HepG2 (cell line): Measurements from ENCODE around the gene TECPR1. TPM values are rescaled to one million over a fixed set of nuclear protein-coding genes. Genes with fewer than 3 reads are reported as not detected.

Source experiments
- AHDC1 ChIP-seq: sonication (generic); formaldehyde crosslinking; IDR thresholded peaks from 2 replicates; pipeline ENCODE4 v1.5.1; 2020; ENCODE audit warnings: mild to moderate bottlenecking, missing genetic modification reagents, borderline replicate concordance
- ARNT2 ChIP-seq: sonication (generic); formaldehyde crosslinking; IDR thresholded peaks from 2 replicates; pipeline ENCODE4 v1.8.0; 2022; ENCODE audit warnings: mild to moderate bottlenecking, low read depth, missing genetic modification reagents, moderate library complexity
- CEBPZ ChIP-seq: IDR thresholded peaks from 2 replicates; pipeline ENCODE4 v1.6.1; 2012; ENCODE audit warnings: low read length, improper control_type of control experiment
- FIP1L1 ChIP-seq: fragments of 200-400 bp; formaldehyde crosslinking; IDR thresholded peaks from 2 replicates; pipeline ENCODE4 v1.6.1; 2018; ENCODE audit warnings: low read depth, mild to moderate bottlenecking, low read length, moderate library complexity, borderline replicate concordance; ENCODE audit not compliant: insufficient read depth
- HOXA7 ChIP-seq: sonication (generic); formaldehyde crosslinking; IDR thresholded peaks from 2 replicates; pipeline ENCODE4 v1.8.1; 2022; ENCODE audit warnings: mild to moderate bottlenecking, missing genetic modification reagents, moderate library complexity
- MAFG ChIP-seq: sonication (generic); formaldehyde crosslinking; IDR thresholded peaks from 2 replicates; pipeline ENCODE4 v1.5.1; 2020; ENCODE audit warnings: mild to moderate bottlenecking, missing genetic modification reagents
- POLR2A ChIP-seq, 2 experiments: IDR thresholded peaks; 2 replicates each; pipeline ENCODE4 v1.6.1; 2011; ENCODE audit warnings: low read depth in 2 of 2, low read length in 2 of 2, mild to moderate bottlenecking in 1 of 2, moderate library complexity in 1 of 2; ENCODE audit not compliant: insufficient read depth in 1 of 2
- REXO4 ChIP-seq: sonication (generic); formaldehyde crosslinking; IDR thresholded peaks from 2 replicates; pipeline ENCODE4 v1.8.0; 2022; ENCODE audit warnings: missing genetic modification reagents, mild to moderate bottlenecking, borderline replicate concordance
- SIX1 ChIP-seq: sonication (generic); formaldehyde crosslinking; IDR thresholded peaks from 2 replicates; pipeline ENCODE4 v1.4.0; 2020; ENCODE audit warnings: missing genetic modification reagents, borderline replicate concordance
- TBX2 ChIP-seq: sonication (generic); formaldehyde crosslinking; IDR thresholded peaks from 2 replicates; pipeline ENCODE4 v1.5.0; 2020; ENCODE audit warnings: missing genetic modification reagents, mild to moderate bottlenecking, borderline replicate concordance
- ZBED4 ChIP-seq: sonication (generic); formaldehyde crosslinking; IDR thresholded peaks from 2 replicates; pipeline ENCODE4 v1.4.0; 2020; ENCODE audit warnings: missing genetic modification reagents, borderline replicate concordance
- ZFP1 ChIP-seq: IDR thresholded peaks from 2 replicates; pipeline ENCODE4 v1.6.1; 2016
- ZNF24 ChIP-seq: fragments of 450-650 bp; IDR thresholded peaks from 2 replicates; pipeline ENCODE4 v1.6.1; 2017; ENCODE audit warnings: antibody characterized with exemption, mild to moderate bottlenecking
- ZNF644 ChIP-seq: IDR thresholded peaks from 2 replicates; pipeline ENCODE4 v1.6.1; 2016; ENCODE audit warnings: low read depth
- ZSCAN25 ChIP-seq: sonication (generic); formaldehyde crosslinking; IDR thresholded peaks from 2 replicates; pipeline ENCODE4 v1.8.0; 2022; ENCODE audit warnings: mild to moderate bottlenecking, missing genetic modification reagents
- polyA plus RNA-seq, 8 experiments: library from polyadenylated mRNA; depleted of rRNA in 3 of 8; stranded (reverse) in 7 of 8; unstranded in 1 of 8; fragments of >200 nt; fragmentation: Illumina TruSeq in 4 of 8; extraction: Trizol in 4 of 8; gene quantifications; 2 replicates each; pipeline versions ENCODE4 v1.2.1 to v1.2.3, GENCODE V29; 2011 to 2016; ENCODE audit warnings: low read depth in 4 of 8, missing spikeins in 1 of 8, mixed read lengths in 1 of 8; ENCODE audit not compliant: insufficient read depth in 1 of 8
- total RNA-seq, 5 experiments: library from RNA; depleted of rRNA; stranded (reverse); fragments of >200 nt; fragmentation: Illumina TruSeq; extraction: Trizol; gene quantifications; 2 replicates each; pipeline ENCODE4 v1.2.3, GENCODE V29; 2016; ENCODE audit warnings: low read depth in 1 of 5

TECPR1 gene
- total and polyA plus RNA-seq, 2 of the 13 experiments (the other 11 are each of a cell fraction or from before 2014, with no cell fraction given), result 2.3 to 6.3 TPM

GRCh38 chr7:98300595-98301372, 48.8 kb upstream of the TECPR1 start (continued):
- TF ChIP-seq CEBPZ (no peak), ZFP1 (CRISPR knock-in tag) (0 out of 2 replicates have a peak, but pooled peaks have one; percentile 66), ZNF24 (no peak), REXO4 (no peak), HOXA7 (CRISPR knock-in tag) (no peak), ZNF644 (CRISPR knock-in tag) (no peak), TBX2 (CRISPR knock-in tag) (peak; percentile 75), ARNT2 (CRISPR knock-in tag) (no peak), AHDC1 (peak; percentile 62; the same call in 1 of the 2 replicates), MAFG (CRISPR knock-in tag) (no peak), SIX1 (0 out of 2 replicates have a peak, but pooled peaks have one; percentile 40), POLR2A (IDR thresholded peaks at IDR 0.05; ENCODE audit: insufficient read depth in 1 of 2, low read depth in 2 of 2, low read length in 2 of 2) (no peak), ZBED4 (CRISPR knock-in tag) (no peak; the same call in 1 of the 2 replicates), FIP1L1 (no peak), ZSCAN25 (CRISPR knock-in tag) (peak; percentile 43; the same call in 1 of the 2 replicates)
